Measurements from ENCODE around the gene OR2S2.

- TF ChIP-seq CTCF (IDR thresholded peaks at IDR 0.05), result no peak
- no peak for TF ChIP-seq POLR2AphosphoS5 (IDR thresholded peaks at IDR 0.05; ENCODE audit: insufficient read depth in 1 of 2, low read depth in 1 of 2)
- TF ChIP-seq POLR2A (IDR thresholded peaks at IDR 0.05), result no peak
Observed at GRCh38 chr9:35978792-35979191, 20.8 kb upstream of the OR2S2 start.

Measured in vagina (tissue), 2 donors.